ENCODE measurements around the gene C2CD4A. TPM values are rescaled to one million over a fixed set of nuclear protein-coding genes. Genes with fewer than 3 reads are reported as not detected.

C2CD4A gene
- total and polyA plus RNA-seq, 10 of the 15 experiments (the other 5 are each of a cell fraction or from before 2014, with no cell fraction given), result not detected

DNA sequence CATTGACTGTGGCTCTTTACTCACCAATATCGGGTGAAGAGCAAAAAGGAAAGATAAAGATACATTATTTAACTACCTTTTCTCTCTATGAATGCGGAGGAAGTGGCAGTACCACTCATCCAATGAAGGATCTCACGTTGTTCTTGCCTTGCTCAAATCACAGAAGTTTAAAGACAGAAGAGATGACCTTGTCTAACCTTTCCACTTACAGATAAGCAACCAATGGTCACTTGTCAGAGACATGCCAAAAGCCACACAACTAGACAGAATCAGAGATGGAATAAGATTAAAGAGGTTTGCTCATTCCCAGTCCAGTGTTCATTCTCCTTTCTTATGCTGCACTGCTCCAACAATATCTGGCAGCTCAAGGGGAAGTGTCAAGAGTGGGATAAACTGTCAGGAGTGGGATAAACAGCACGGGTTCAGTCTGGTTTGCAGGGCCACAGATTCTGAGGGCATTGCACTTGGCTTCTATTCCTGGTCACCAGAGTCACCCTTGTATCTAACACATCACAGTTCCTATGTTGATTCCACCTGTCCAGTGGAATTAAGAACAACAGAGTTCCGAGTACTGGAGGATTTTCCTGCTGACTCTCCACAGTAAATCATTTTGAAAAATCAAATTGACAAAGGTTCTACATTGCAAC is 13.2 kb upstream of the C2CD4A start:
- Histone ChIP-seq H3K9ac (ENCODE audit: control insufficient read depth, insufficient read depth, low read length) (no peak overlapping the region), H4K20me1 (ENCODE audit: control insufficient read depth, insufficient read depth) (no peaks in the 10 kb centered on the region), H3K79me2 (ENCODE audit: control insufficient read depth, insufficient read depth, low read length) (peaks cover 44% of the 10 kb centered on the region), H3K4me1 (ENCODE audit: control insufficient read depth, insufficient read depth, low read length) (no peaks in the 10 kb centered on the region), H3K36me3 (ENCODE audit: control insufficient read depth in 2 of 2, insufficient read depth in 2 of 2, low read length in 1 of 2) (no peaks in the 10 kb centered on the region), H3K27ac (ENCODE audit: control insufficient read depth, insufficient read depth) (no peak overlapping the region), H3K4me3 (no peak overlapping the region), H3K4me2 (ENCODE audit: control insufficient read depth, insufficient read depth) (0 out of 2 replicates have a peak overlapping the region, but pooled peaks have one; percentile 10), H2AFZ (ENCODE audit: control insufficient read depth, low read depth, low read length) (no peak overlapping the region), H3K9me3 (replicated peaks; ENCODE audit: control insufficient read depth, insufficient read depth, low read length) (no peaks in the 10 kb centered on the region), H3K27me3 (replicated peaks in 1 of 2; ENCODE audit: control insufficient read depth in 2 of 2, insufficient read depth in 2 of 2, low read length in 1 of 2) (no peaks in the 10 kb centered on the region)
- no TSS peak for BruUV-seq (replicated peaks)
- in situ Hi-C loops (cut with MboI), result no loop called here
- TF ChIP-seq FOXK2 (IDR thresholded peaks at IDR 0.05), result no peak
- FAIRE-seq (no peak), ATAC-seq (peak; percentile 32), DNase-seq (ENCODE audit: low read depth, low spot score) (no peak)
- ChIA-PET CTCF (interaction anchor here (0.5 to 2.5 kb wide), 8 partner anchors 8 to 79 kb away, joined by 3 to 8 read pairs (median 4); no protein-coding TSS in a partner anchor), RAD21 (ENCODE audit: unreplicated experiment) (interaction anchor here (0.7 kb wide), 1 partner anchor 60 kb away, joined by 3 read pairs; no protein-coding TSS in a partner anchor), SMC1A (ENCODE audit: uncharacterized antibody, unreplicated experiment) (interaction anchor here (0.8 to 2.1 kb wide), 6 partner anchors 8 to 185 kb away, joined by 3 to 6 read pairs (median 3); no protein-coding TSS in a partner anchor), POLR2A (interaction anchor here (0.6 to 1.4 kb wide), 2 partner anchors 18 to 1620 kb away, joined by 3 read pairs; no protein-coding TSS in a partner anchor)
- intact Hi-C loops (cut with micrococcal nuclease; ENCODE audit: unreplicated experiment), result no loop called here
- 59% methylated on average over 5 of the region's 5 CpGs for WGBS (ENCODE audit: insufficient coverage, insufficient replicate concordance, low lambda C conversion rate, missing lambda C conversion rate)

DNA sequence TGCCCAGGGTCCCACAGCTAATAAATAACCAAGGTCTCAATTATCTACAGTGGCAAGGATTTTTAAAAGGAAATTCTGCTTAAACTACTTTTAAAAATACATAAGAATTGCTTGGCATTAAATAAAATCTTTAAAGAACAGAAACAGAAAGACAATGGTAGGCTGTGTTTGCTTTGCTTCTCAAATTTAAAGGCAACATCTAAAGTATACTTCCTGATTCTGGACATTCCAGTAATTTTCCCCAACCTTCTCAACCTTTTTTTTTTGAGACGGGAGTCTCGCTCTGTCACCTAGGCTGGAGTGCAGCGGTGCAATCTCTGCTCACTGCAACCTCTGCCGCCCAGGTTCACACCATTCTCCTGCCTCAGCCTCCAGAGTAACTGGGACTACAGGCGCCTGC is 11.8 kb upstream of the C2CD4A start:
- H3K79me2 ChIP-seq (ENCODE audit: control insufficient read depth, insufficient read depth, low read length), result peaks cover 58% of the 10 kb centered on the region
- no peak for FAIRE-seq
- no peak overlapping the region for H3K4me3 ChIP-seq
- WGBS (ENCODE audit: insufficient coverage, insufficient replicate concordance, low lambda C conversion rate, missing lambda C conversion rate), result 100% methylated on average over 5 of the region's 5 CpGs
- ChIA-PET SMC1A (ENCODE audit: uncharacterized antibody, unreplicated experiment) (no interaction called here), POLR2A (no interaction called here), RAD21 (ENCODE audit: unreplicated experiment) (no interaction called here), CTCF (interaction anchor here (1.4 to 2.5 kb wide), 2 partner anchors 10 to 33 kb away, joined by 3 to 8 read pairs; no protein-coding TSS in a partner anchor)
- DNase-seq (ENCODE audit: low read depth, low spot score), result no peak
- H3K27ac ChIP-seq (ENCODE audit: control insufficient read depth, insufficient read depth), result no peak overlapping the region
- H3K4me2 ChIP-seq (ENCODE audit: control insufficient read depth, insufficient read depth), result no peak overlapping the region
- no peak overlapping the region for H3K9ac ChIP-seq (ENCODE audit: control insufficient read depth, insufficient read depth, low read length)
- H3K36me3 ChIP-seq (ENCODE audit: control insufficient read depth in 2 of 2, insufficient read depth in 2 of 2, low read length in 1 of 2), result no peaks in the 10 kb centered on the region
- in situ Hi-C loops (cut with MboI) (no loop called here), intact Hi-C loops (cut with micrococcal nuclease; ENCODE audit: unreplicated experiment) (no loop called here)
- no peaks in the 10 kb centered on the region for H3K27me3 ChIP-seq (replicated peaks in 1 of 2; ENCODE audit: control insufficient read depth in 2 of 2, insufficient read depth in 2 of 2, low read length in 1 of 2)
- no peak overlapping the region for H2AFZ ChIP-seq (ENCODE audit: control insufficient read depth, low read depth, low read length)
- H4K20me1 ChIP-seq (ENCODE audit: control insufficient read depth, insufficient read depth), result no peaks in the 10 kb centered on the region
- BruUV-seq (replicated peaks), result no TSS peak
- H3K9me3 ChIP-seq (replicated peaks; ENCODE audit: control insufficient read depth, insufficient read depth, low read length), result no peaks in the 10 kb centered on the region
- H3K4me1 ChIP-seq (ENCODE audit: control insufficient read depth, insufficient read depth, low read length), result no peaks in the 10 kb centered on the region
- no peak for ATAC-seq
- TF ChIP-seq POU2F2 (IDR thresholded peaks at IDR 0.05; ENCODE audit: borderline replicate concordance, low read depth, low read length) (no peak), CREB1 (IDR thresholded peaks at IDR 0.05; ENCODE audit: low read depth) (no peak), EGR1 (IDR thresholded peaks at IDR 0.05; ENCODE audit: borderline replicate concordance in 1 of 2, low read depth in 2 of 2, low read length in 2 of 2) (no peak), GABPA (IDR thresholded peaks at IDR 0.05; ENCODE audit: low read depth) (no peak), CBX5 (IDR thresholded peaks at IDR 0.05; ENCODE audit: low read depth) (no peak)
- TF ChIP-seq, protein P1, sequence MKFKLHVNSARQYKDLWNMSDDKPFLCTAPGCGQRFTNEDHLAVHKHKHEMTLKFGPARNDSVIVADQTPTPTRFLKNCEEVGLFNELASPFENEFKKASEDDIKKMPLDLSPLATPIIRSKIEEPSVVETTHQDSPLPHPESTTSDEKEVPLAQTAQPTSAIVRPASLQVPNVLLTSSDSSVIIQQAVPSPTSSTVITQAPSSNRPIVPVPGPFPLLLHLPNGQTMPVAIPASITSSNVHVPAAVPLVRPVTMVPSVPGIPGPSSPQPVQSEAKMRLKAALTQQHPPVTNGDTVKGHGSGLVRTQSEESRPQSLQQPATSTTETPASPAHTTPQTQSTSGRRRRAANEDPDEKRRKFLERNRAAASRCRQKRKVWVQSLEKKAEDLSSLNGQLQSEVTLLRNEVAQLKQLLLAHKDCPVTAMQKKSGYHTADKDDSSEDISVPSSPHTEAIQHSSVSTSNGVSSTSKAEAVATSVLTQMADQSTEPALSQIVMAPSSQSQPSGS (IDR thresholded peaks at IDR 0.05; ENCODE audit: low read length), result no peak
- TF ChIP-seq, protein P2, sequence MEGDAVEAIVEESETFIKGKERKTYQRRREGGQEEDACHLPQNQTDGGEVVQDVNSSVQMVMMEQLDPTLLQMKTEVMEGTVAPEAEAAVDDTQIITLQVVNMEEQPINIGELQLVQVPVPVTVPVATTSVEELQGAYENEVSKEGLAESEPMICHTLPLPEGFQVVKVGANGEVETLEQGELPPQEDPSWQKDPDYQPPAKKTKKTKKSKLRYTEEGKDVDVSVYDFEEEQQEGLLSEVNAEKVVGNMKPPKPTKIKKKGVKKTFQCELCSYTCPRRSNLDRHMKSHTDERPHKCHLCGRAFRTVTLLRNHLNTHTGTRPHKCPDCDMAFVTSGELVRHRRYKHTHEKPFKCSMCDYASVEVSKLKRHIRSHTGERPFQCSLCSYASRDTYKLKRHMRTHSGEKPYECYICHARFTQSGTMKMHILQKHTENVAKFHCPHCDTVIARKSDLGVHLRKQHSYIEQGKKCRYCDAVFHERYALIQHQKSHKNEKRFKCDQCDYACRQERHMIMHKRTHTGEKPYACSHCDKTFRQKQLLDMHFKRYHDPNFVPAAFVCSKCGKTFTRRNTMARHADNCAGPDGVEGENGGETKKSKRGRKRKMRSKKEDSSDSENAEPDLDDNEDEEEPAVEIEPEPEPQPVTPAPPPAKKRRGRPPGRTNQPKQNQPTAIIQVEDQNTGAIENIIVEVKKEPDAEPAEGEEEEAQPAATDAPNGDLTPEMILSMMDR (IDR thresholded peaks at IDR 0.05 in 2 of 3, conservative IDR thresholded peaks at IDR 0.05 in 1 of 3; ENCODE audit: control insufficient read depth in 2 of 3, extremely low read depth in 1 of 3, insufficient read depth in 1 of 3, low read depth in 3 of 3, low read length in 3 of 3), result no peak
- TF ChIP-seq, protein P3, sequence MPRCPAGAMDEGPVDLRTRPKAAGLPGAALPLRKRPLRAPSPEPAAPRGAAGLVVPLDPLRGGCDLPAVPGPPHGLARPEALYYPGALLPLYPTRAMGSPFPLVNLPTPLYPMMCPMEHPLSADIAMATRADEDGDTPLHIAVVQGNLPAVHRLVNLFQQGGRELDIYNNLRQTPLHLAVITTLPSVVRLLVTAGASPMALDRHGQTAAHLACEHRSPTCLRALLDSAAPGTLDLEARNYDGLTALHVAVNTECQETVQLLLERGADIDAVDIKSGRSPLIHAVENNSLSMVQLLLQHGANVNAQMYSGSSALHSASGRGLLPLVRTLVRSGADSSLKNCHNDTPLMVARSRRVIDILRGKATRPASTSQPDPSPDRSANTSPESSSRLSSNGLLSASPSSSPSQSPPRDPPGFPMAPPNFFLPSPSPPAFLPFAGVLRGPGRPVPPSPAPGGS (IDR thresholded peaks at IDR 0.05; ENCODE audit: borderline replicate concordance, insufficient read depth, low read depth, low read length, poor library complexity, severe bottlenecking), result no peak

Data from GM12878 (cell line).